Heart right ventricle (tissue), 16 donors: Measurements from ENCODE around the gene PRKAG3. TPM values are rescaled to one million over a fixed set of nuclear protein-coding genes. Genes with fewer than 3 reads are reported as not detected.
A peak's percentile ranks its signal among the peaks of the same experiment; 100 is the strongest.

Experiments used
- ATAC-seq, 8 donors: fragments of 200-7000 bp; cut with Tn5 transposase; one replicate each; pipeline ENCODE4 v1.9.1; 2020; ENCODE audit warnings: mild to moderate bottlenecking in 8 of 8, moderate library complexity in 8 of 8, moderate number of reproducible peaks in 1 of 8
- DNase-seq, 2 donors: peaks; one replicate each; pipeline ENCODE4 v3.0.0-alpha.2; 2020
- H3K27ac ChIP-seq, 10 donors: fragments of 200-600 bp; sonication (generic) in 2 of 10; one replicate each; pipeline versions ENCODE4 v1.5.0 to v1.8.0; 2020 to 2022; ENCODE audit warnings: mild to moderate bottlenecking in 3 of 10
- H3K27me3 ChIP-seq, 7 donors: fragments of 200-600 bp; one replicate each; pipeline ENCODE4 v1.8.0; 2021 to 2022; ENCODE audit warnings: mild to moderate bottlenecking in 2 of 7
- H3K36me3 ChIP-seq, 9 donors: fragments of 200-600 bp; sonication (generic) in 1 of 9; one replicate each; pipeline versions ENCODE4 v1.5.0 to v1.8.0; 2020 to 2022; ENCODE audit warnings: mild to moderate bottlenecking in 2 of 9
- H3K4me1 ChIP-seq, 9 donors: fragments of 200-600 bp; sonication (generic) in 1 of 9; one replicate each; pipeline versions ENCODE4 v1.5.0 to v1.8.0; 2020 to 2022; ENCODE audit warnings: mild to moderate bottlenecking in 4 of 9
- H3K4me3 ChIP-seq, 10 donors: fragments of 200-600 bp; sonication (generic) in 2 of 10; one replicate each; pipeline versions ENCODE4 v1.5.0 to v1.8.0; 2020 to 2022; ENCODE audit warnings: mild to moderate bottlenecking in 7 of 10, moderate library complexity in 2 of 10
- H3K9me3 ChIP-seq, 11 donors: fragments of 200-600 bp in 10 of 11; sonication (generic) in 2 of 11; one replicate each; pipeline versions ENCODE4 v1.5.0 to v1.8.0; 2013 to 2022; ENCODE audit warnings: mild to moderate bottlenecking in 2 of 11, control low read depth in 1 of 11, moderate library complexity in 1 of 11
- CTCF ChIP-seq, 9 donors: fragments of 200-600 bp; sonication (generic) in 2 of 9; IDR thresholded peaks; one replicate each; pipeline versions ENCODE4 v1.5.0 to v1.8.0; 2021 to 2022; ENCODE audit warnings: antibody characterized with exemption in 9 of 9, mild to moderate bottlenecking in 5 of 9, moderate library complexity in 1 of 9
- WGBS, 2 donors: extraction: QIAGEN DNeasy Blood & Tissue Kit; methylation state at CpG; one replicate each; pipeline ENCODE4 v1.1.7; 2013; ENCODE audit warnings: inconsistent platforms in 1 of 2; 5-methylcytosine and 5-hydroxymethylcytosine counted together
- intact Hi-C, 10 donors: fragments of 100-400 bp; cut with DNase I; formaldehyde crosslinking; loops; one replicate each; pipeline versions ENCODE4 v1.11.1 to v1.14.2; 2022
- polyA plus RNA-seq, 2 donors: library from polyadenylated mRNA; stranded (reverse); fragments of 200-250 nt; gene quantifications; one replicate each; pipeline ENCODE4 v1.2.3, GENCODE V29; 2013
- total RNA-seq, 10 donors: library from RNA; stranded (reverse); fragmentation: NEBNext Ultra II Directional in 3 of 10; extraction: Animal tissue kit (Norgen Biotek cat#: 25700) in 3 of 10; gene quantifications; one replicate each; pipeline versions ENCODE4 v1.2.1 to v1.2.4, GENCODE V29; 2021 to 2023
- donor health status: Arrhythmogenic right ventricular cardiomyopathy.
- donor health status: ischemic (EF 13 %, LVEDD 7.1; RV severe dilation, severe dysfunction).
- donor health status: healthy with polysubstance abuse.
- donor health status: DM: no; HTN: yes; CAD: no.
- donor health status: DM: no; HTN: no; CAD: no.
- donor health status: ischemic (EF 25% LVEDD 6.9; RV normal size, moderate dysfunction).
- donor health status: ischemic (EF 25% LVEDD 5.7; RV mildly dilated, moderate dysfunction).
- donor health status: healthy.
- donor health status: DM: yes; HTN: yes; CAD: no.
- donor health status: Ischemic cardiomyopathy.
- donor health status: ischemic (EF 35%, LVEDD 5.7; RV mildly dilated, moderate dysfunction).
- donor health status: nonischemic (EF 11% LVEDD 7.7; RV severe dilation, severe dysfunction).
- donor health status: DM: yes; HTN: yes; CAD: no.
- donor health status: PGD.
- donor health status: ischemic (EF 29% LVEDD 5.4; RV normal size, mild dysfunction).
- donor health status: nonischemic (EF 23%, LVEDD 6.1; RV moderate dilation, normal function).

The PRKAG3 gene
- total and polyA plus RNA-seq, 12 donors: 0.03 to 0.19 (median 0.12) TPM; not detected in 8

DNA sequence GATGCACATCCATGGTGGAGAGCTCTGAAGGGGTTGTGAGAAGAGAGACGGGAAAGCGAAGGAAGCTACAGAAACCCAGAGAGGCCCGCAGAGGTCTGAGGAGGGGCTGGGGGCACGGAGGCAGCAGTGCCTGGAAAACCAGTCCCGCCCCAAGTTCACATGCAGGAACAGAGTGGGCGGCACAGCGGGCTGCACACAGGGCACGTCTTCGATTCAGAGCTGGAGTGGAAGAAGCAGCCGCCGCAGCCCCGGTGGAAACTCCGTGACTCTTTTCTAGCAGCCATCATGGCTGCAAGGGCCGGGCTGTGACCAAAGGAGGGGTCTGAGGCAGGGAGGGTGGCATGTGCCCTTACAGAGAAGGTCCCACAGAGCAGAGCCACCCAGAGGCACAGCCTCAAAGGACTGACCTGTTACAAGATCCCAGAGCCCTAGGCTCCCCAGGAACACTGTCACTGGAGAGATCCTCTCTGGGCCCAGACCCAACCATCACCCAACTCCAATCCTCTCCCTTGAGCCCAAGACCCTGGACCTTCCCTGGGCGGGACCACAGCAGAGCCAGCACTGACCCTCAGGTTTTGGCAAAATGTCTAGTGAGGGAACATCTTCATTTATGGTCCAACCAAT is 10.7 kb downstream of the PRKAG3 start:
- DNase-seq (no peak), ATAC-seq (peak in 1 of 8 donors; percentile 29)
- H3K4me1 ChIP-seq: peaks cover 0 to 5% (median 0%) of the 10 kb centered on the region in 9 donors
- no peaks in the 10 kb centered on the region for H3K27me3 ChIP-seq
- no peak overlapping the region for H3K27ac ChIP-seq
- intact Hi-C loops: no loop called here
- no peak for TF ChIP-seq CTCF (IDR thresholded peaks at IDR 0.05)
- no peaks in the 10 kb centered on the region for H3K9me3 ChIP-seq
- 96% methylated on average over 15 of the region's 15 CpGs for WGBS, 2 donors
- no peak overlapping the region for H3K4me3 ChIP-seq
- H3K36me3 ChIP-seq: peaks cover 0 to 45% (median 0%) of the 10 kb centered on the region in 9 donors

DNA sequence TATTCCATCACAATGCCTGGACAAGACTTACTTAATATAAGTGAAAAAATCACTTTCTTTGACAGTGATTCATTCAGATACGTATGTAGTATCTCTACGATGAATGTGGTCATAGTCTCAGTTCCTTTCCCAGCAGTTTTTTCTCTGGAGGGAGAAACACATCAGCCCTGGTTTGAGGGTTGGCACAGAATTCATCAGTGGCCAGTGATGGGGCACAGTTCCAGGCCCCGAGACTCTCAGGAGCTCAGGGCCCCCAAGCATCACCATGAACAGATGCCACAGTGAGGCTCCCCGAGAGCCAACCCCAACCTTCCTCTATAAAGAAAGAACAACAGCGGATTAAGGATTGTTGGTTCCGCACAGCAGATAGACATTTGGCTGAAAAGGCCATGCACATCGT is 12.5 kb downstream of the PRKAG3 start:
- Histone ChIP-seq H3K4me1 (peaks cover 0 to 5% (median 0%) of the 10 kb centered on the region in 9 donors), H3K36me3 (peaks cover 0 to 63% (median 6%) of the 10 kb centered on the region in 9 donors), H3K27me3 (no peaks in the 10 kb centered on the region), H3K27ac (no peak overlapping the region), H3K9me3 (no peaks in the 10 kb centered on the region), H3K4me3 (no peak overlapping the region)
- intact Hi-C loops: no loop called here
- DNase-seq (no peak), ATAC-seq (no peak)
- TF ChIP-seq CTCF (IDR thresholded peaks at IDR 0.05): no peak
- 93 to 95% methylated on average over 7 of the region's 7 CpGs for WGBS, 2 donors

DNA sequence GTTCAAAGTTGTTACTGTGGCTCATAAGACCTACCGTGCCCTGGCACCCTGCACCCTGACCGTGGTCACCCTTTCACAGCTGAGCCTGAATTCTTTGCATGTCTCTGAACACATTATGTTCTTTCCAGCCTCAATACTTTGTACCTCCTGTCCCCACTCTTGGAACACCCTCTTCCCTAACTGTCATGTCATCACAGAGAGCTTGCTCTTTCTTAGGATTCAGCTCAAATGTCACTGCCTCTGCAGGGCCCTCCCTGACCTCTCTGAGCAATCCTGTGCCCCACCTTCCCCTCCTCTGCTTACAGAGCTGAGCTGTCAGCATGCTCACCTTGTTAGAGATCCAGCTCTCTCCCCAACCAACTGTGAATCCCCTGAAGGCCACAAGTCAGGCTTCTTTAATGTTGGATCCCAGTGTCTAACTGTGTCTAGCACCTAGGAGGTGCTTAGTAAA is 15.0 kb downstream of the PRKAG3 start:
- no peak overlapping the region for H3K4me3 ChIP-seq
- H3K27ac ChIP-seq: no peak overlapping the region
- ATAC-seq: no peak
- no peak for DNase-seq
- TF ChIP-seq CTCF (IDR thresholded peaks at IDR 0.05): no peak
- intact Hi-C loops: no loop called here
- no peaks in the 10 kb centered on the region for H3K9me3 ChIP-seq
- WGBS, 2 donors: 69 to 70% methylated on average over 2 of the region's 2 CpGs
- H3K4me1 ChIP-seq: peaks cover 0 to 5% (median 0%) of the 10 kb centered on the region in 9 donors
- peaks cover 0 to 84% (median 12%) of the 10 kb centered on the region in 9 donors for H3K36me3 ChIP-seq
- H3K27me3 ChIP-seq: no peaks in the 10 kb centered on the region

DNA sequence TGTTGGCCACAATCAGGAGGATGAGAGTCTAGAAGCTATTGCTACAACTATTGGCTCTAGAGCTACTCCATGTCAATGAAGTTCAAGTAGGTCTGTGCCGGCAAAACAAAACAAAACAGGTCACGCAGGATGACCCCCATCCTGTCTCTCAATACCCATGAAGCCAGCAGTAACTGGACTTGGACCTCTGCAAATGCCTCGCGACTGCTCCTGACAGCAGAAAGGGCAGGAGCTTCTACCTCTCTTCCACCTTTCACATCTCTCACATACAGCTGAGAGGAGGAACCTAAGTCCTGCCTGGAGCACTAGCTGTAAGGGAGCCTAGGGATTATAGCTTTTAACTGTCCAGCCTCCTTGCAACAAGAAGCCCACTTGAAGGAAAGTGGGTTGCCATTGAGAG is 16.0 kb downstream of the PRKAG3 start:
- no peaks in the 10 kb centered on the region for H3K27me3 ChIP-seq
- DNase-seq (no peak), ATAC-seq (no peak)
- H3K27ac ChIP-seq: no peak overlapping the region
- intact Hi-C loops: no loop called here
- WGBS, 2 donors: 94% methylated on average over 4 of the region's 4 CpGs
- peaks cover 0 to 81% (median 12%) of the 10 kb centered on the region in 9 donors for H3K36me3 ChIP-seq
- TF ChIP-seq CTCF (IDR thresholded peaks at IDR 0.05): no peak
- H3K9me3 ChIP-seq: no peaks in the 10 kb centered on the region
- peaks cover 0 to 5% (median 0%) of the 10 kb centered on the region in 9 donors for H3K4me1 ChIP-seq
- no peak overlapping the region for H3K4me3 ChIP-seq
